PC-9 (cell line): ENCODE data around the gene DLGAP1.

Experiments used
- EZH2 ChIP-seq: fragments of 200-600 bp; sonication (generic); IDR thresholded peaks from 2 replicates; pipeline ENCODE4 v1.8.0; 2017; ENCODE audit warnings: antibody characterized with exemption, low read depth
- TF ChIP-seq, protein P1 (sequence below): fragments of 200-600 bp; sonication (generic); conservative IDR thresholded peaks from 2 replicates; pipeline ENCODE4 v1.6.1; 2017; ENCODE audit warnings: mixed run types, antibody characterized with exemption, mild to moderate bottlenecking, moderate library complexity

DNA sequence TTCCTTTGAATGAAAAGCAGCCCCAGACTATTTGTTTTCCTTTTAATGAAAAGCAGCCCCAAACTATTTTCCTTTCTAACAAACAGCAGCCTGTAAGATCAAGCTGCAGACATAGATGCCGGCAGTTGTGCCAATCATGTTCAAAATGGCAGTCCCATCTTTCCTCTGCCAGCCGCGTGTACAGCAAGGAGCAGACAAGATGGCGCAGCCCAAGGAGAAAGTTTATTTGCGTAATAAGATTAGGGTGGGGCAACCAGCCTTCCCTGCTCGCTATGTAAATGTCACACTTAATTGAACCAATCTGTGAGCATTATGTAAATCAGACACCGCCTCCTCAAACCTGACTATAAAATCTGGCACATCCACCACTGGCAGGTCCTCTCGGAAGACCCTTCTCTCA lies 779.1 kb downstream of the DLGAP1 start:
- TF ChIP-seq, protein P1, sequence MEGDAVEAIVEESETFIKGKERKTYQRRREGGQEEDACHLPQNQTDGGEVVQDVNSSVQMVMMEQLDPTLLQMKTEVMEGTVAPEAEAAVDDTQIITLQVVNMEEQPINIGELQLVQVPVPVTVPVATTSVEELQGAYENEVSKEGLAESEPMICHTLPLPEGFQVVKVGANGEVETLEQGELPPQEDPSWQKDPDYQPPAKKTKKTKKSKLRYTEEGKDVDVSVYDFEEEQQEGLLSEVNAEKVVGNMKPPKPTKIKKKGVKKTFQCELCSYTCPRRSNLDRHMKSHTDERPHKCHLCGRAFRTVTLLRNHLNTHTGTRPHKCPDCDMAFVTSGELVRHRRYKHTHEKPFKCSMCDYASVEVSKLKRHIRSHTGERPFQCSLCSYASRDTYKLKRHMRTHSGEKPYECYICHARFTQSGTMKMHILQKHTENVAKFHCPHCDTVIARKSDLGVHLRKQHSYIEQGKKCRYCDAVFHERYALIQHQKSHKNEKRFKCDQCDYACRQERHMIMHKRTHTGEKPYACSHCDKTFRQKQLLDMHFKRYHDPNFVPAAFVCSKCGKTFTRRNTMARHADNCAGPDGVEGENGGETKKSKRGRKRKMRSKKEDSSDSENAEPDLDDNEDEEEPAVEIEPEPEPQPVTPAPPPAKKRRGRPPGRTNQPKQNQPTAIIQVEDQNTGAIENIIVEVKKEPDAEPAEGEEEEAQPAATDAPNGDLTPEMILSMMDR: no peak
- no peak for TF ChIP-seq EZH2
